22Rv1 (cell line): ENCODE measurements around the gene FAM3D.

Source experiments
- CTCF ChIP-seq: fragments of 450-650 bp; IDR thresholded peaks from 2 replicates; pipeline ENCODE4 v1.5.1; 2017; ENCODE audit warnings: mild to moderate bottlenecking
- ZFX ChIP-seq: fragments of 450-650 bp; IDR thresholded peaks from 2 replicates; pipeline ENCODE4 v1.6.1; 2017; ENCODE audit warnings: antibody characterized with exemption, borderline replicate concordance

DNA sequence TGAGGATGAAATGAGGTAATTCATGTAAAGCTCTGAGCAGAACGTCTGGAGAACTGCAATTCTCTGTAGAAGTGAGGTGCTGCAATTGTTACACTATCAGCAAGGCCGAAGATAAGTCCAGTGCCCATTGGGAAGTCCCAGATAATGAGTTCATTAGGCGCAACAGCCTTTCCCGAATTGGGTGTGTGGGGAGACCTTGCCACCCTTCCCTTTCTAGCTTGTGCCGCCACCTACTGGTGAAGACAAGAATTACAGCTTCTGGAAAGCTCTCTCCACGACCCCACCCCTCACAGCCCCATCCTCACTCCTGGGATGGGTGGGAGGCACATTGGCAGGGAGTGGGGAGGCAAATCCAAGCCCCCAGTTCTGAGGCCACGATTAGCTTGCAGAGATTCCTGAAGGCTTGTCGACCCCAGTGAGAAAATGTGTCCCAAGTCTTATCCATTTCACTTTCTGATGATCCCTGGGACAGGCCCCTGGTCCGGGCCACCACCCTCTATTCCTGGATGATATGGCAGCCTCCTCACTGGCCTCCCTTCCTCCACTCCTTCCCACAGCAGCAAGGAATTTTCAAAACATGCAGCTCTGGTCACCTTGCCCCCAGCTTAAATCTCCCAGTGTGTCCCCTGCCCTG, 36.4 kb downstream of the FAM3D start:
- TF ChIP-seq CTCF (peak; percentile 92), ZFX (no peak)
